SK-N-SH (cell line): ENCODE measurements around the gene PTBP2. TPM values are rescaled to one million over a fixed set of nuclear protein-coding genes. Genes with fewer than 3 reads are reported as not detected.

Source experiments
- CTCF ChIA-PET: fragments of 300-600, 350-600 bp; formaldehyde crosslinking; extraction: SDS; loops from one replicate; lab custom pipeline; 2021; lab: Yijun Ruan, JAX
- POLR2A ChIA-PET: fragments of 350-600 bp; sonication (Branson Sonifier 250); formaldehyde crosslinking; extraction: SDS; loops from one replicate; lab custom pipeline; 2020; ENCODE audit warnings: antibody characterized with exemption, inconsistent platforms; lab: Yijun Ruan, JAX
- DNase-seq: peaks from one replicate; pipeline ENCODE4 v3.0.0; 2012
- H2AFZ ChIP-seq: fragments of 200-600 bp; sonication (generic); 2 replicates; pipeline ENCODE4 v1.8.1; 2016; ENCODE audit warnings: antibody characterized with exemption, mild to moderate bottlenecking, low read depth
- H3F3A ChIP-seq: fragments of 200-600 bp; sonication (generic); replicated peaks from 2 replicates; pipeline ENCODE3; 2016; ENCODE audit warnings: antibody characterized with exemption, mild to moderate bottlenecking; ENCODE audit not compliant: insufficient read depth
- H3K27ac ChIP-seq, 2 experiments: fragments of 200-500 bp in 1 of 2; fragments of 200-600 bp in 1 of 2; sonication (Bioruptor generic) in 1 of 2; sonication (generic), shearing (Covaris generic) in 1 of 2; 2 replicates each; pipeline versions ENCODE4 v1.5.1 to v1.6.1; 2014 to 2016; ENCODE audit warnings: low read depth in 2 of 2, inconsistent platforms in 1 of 2, low read length in 1 of 2, mild to moderate bottlenecking in 1 of 2, mixed read lengths in 1 of 2
- H3K27me3 ChIP-seq: fragments of 200-600 bp; sonication (generic), shearing (Covaris generic); 2 replicates; pipeline ENCODE4 v1.6.1; 2016; ENCODE audit warnings: mixed run types; ENCODE audit not compliant: insufficient read depth
- H3K36me3 ChIP-seq, 2 experiments: fragments of 200-500 bp in 1 of 2; fragments of 200-600 bp in 1 of 2; sonication (Bioruptor generic) in 1 of 2; sonication (generic) in 1 of 2; replicated peaks in 1 of 2; 2 replicates each; pipeline versions ENCODE3 to v1.5.1; 2014 to 2016; ENCODE audit warnings: low read length in 1 of 2, mild to moderate bottlenecking in 1 of 2; ENCODE audit not compliant: insufficient read depth in 2 of 2, control insufficient read depth in 1 of 2
- H3K4me1 ChIP-seq, 2 experiments: fragments of 200-500 bp in 1 of 2; fragments of 200-600 bp in 1 of 2; sonication (Bioruptor generic) in 1 of 2; sonication (generic), shearing (Covaris generic) in 1 of 2; 2 replicates each; pipeline versions ENCODE4 v1.5.1 to v1.6.1; 2014 to 2016; ENCODE audit warnings: low read depth in 1 of 2, low read length in 1 of 2, mixed run types in 1 of 2; ENCODE audit not compliant: insufficient read depth in 2 of 2, control insufficient read depth in 1 of 2
- H3K4me2 ChIP-seq: fragments of 200-600 bp; sonication (generic), shearing (Covaris generic); 2 replicates; pipeline ENCODE4 v1.6.1; 2017; ENCODE audit warnings: mixed run types
- H3K4me3 ChIP-seq, 2 experiments: fragments of 200-500 bp in 1 of 2; fragments of 200-600 bp in 1 of 2; sonication (Bioruptor generic) in 1 of 2; sonication (generic), shearing (Covaris generic) in 1 of 2; 2 replicates each; pipeline versions ENCODE4 v1.5.1 to v1.8.1; 2014 to 2016; ENCODE audit warnings: low read depth in 2 of 2, inconsistent platforms in 1 of 2, low read length in 1 of 2, mild to moderate bottlenecking in 1 of 2, mixed read lengths in 1 of 2, moderate library complexity in 1 of 2
- H3K79me2 ChIP-seq: fragments of 200-600 bp; sonication (generic); 2 replicates; pipeline ENCODE4 v1.8.1; 2017; ENCODE audit warnings: mild to moderate bottlenecking; ENCODE audit not compliant: insufficient read depth
- H3K9ac ChIP-seq: fragments of 200-600 bp; sonication (generic); 2 replicates; pipeline ENCODE4 v1.6.1; 2017; ENCODE audit warnings: mixed run types
- H3K9me2 ChIP-seq: fragments of 200-600 bp; sonication (generic); 2 replicates; pipeline ENCODE4 v1.6.1; 2017; ENCODE audit warnings: mixed run types
- H3K9me3 ChIP-seq: fragments of 200-600 bp; sonication (generic); 2 replicates; pipeline ENCODE4 v1.6.1; 2017; ENCODE audit warnings: mixed run types, mild to moderate bottlenecking, moderate library complexity
- H4K20me1 ChIP-seq: fragments of 200-600 bp; sonication (generic); 2 replicates; pipeline ENCODE4 v1.6.1; 2017; ENCODE audit warnings: mild to moderate bottlenecking, mixed run types; ENCODE audit not compliant: insufficient read depth
- ELF1 ChIP-seq: IDR thresholded peaks from 2 replicates; pipeline ENCODE4 v1.4.0; 2012
- FOSL2 ChIP-seq: IDR thresholded peaks from 2 replicates; pipeline ENCODE4 v1.4.0; 2012; ENCODE audit warnings: low read depth, mild to moderate bottlenecking, moderate library complexity, borderline replicate concordance
- FOXJ3 ChIP-seq: sonication (generic); formaldehyde crosslinking; IDR thresholded peaks from 2 replicates; pipeline ENCODE4 v1.5.1; 2020; ENCODE audit warnings: mild to moderate bottlenecking, missing genetic modification reagents
- JUND ChIP-seq: IDR thresholded peaks from 2 replicates; pipeline ENCODE4 v1.4.0; 2012
- MEF2A ChIP-seq: IDR thresholded peaks from 2 replicates; pipeline ENCODE4 v1.4.0; 2012; ENCODE audit warnings: low read depth, borderline replicate concordance
- NFIC ChIP-seq: IDR thresholded peaks from 2 replicates; pipeline ENCODE4 v1.4.0; 2012; ENCODE audit warnings: borderline replicate concordance
- NRF1 ChIP-seq: IDR thresholded peaks from 2 replicates; pipeline ENCODE4 v1.6.1; 2012; ENCODE audit warnings: low read depth, mild to moderate bottlenecking, low read length
- POLR2AphosphoS5 ChIP-seq: IDR thresholded peaks from 2 replicates; pipeline ENCODE4 v1.6.1; 2012; ENCODE audit warnings: low read depth, low read length
- RAD21 ChIP-seq: IDR thresholded peaks from 2 replicates; pipeline ENCODE4 v1.6.1; 2012; ENCODE audit warnings: mild to moderate bottlenecking, low read length
- RCOR1 ChIP-seq: fragments of 150-350 bp; IDR thresholded peaks from 2 replicates; pipeline ENCODE4 v1.6.1; 2017; ENCODE audit warnings: antibody characterized with exemption, low read length
- RFX5 ChIP-seq: IDR thresholded peaks from 2 replicates; pipeline ENCODE4 v1.6.1; 2012; ENCODE audit warnings: mild to moderate bottlenecking, improper control_type of control experiment, low read length
- RXRA ChIP-seq: IDR thresholded peaks from 2 replicates; pipeline ENCODE4 v1.4.0; 2012; ENCODE audit warnings: low read depth, mild to moderate bottlenecking, borderline replicate concordance
- SIN3A ChIP-seq: IDR thresholded peaks from 2 replicates; pipeline ENCODE4 v1.6.1; 2012; ENCODE audit warnings: low read depth, mild to moderate bottlenecking, low read length, moderate library complexity, borderline replicate concordance
- YY1 ChIP-seq: IDR thresholded peaks from 2 replicates; pipeline ENCODE4 v1.4.0; 2012; ENCODE audit warnings: low read depth, mild to moderate bottlenecking
- WGBS: methylation state at CpG from one replicate; pipeline ENCODE4 v1.1.6; 2017; ENCODE audit warnings: low lambda C conversion rate; 5-methylcytosine and 5-hydroxymethylcytosine counted together
- polyA plus RNA-seq, 3 experiments: library from polyadenylated mRNA; depleted of rRNA; stranded (reverse); fragments of >200 nt; gene quantifications; 2 replicates each; pipeline ENCODE4 v1.2.3, GENCODE V29; 2012
- TF ChIP-seq, protein P1 (sequence below): IDR thresholded peaks from 2 replicates; pipeline ENCODE4 v1.6.1; 2012; ENCODE audit warnings: mild to moderate bottlenecking, low read depth, low read length, moderate library complexity
- TF ChIP-seq, protein P2 (sequence below): IDR thresholded peaks from 2 replicates; pipeline ENCODE4 v1.4.0; 2012; ENCODE audit warnings: low read depth
- TF ChIP-seq, protein P3 (sequence below): fragments of 150-350 bp; IDR thresholded peaks from 2 replicates; pipeline ENCODE4 v1.6.1; 2017; ENCODE audit warnings: antibody characterized with exemption, low read length, low read depth, borderline replicate concordance
- TF ChIP-seq, protein P4 (sequence below): IDR thresholded peaks from 2 replicates; pipeline ENCODE4 v1.4.0; 2012; ENCODE audit warnings: low read depth, borderline replicate concordance

Gene PTBP2
- polyA plus RNA-seq, 1 of the 3 experiments (the other 2 are of a cell fraction), result 7.3 TPM

DNA sequence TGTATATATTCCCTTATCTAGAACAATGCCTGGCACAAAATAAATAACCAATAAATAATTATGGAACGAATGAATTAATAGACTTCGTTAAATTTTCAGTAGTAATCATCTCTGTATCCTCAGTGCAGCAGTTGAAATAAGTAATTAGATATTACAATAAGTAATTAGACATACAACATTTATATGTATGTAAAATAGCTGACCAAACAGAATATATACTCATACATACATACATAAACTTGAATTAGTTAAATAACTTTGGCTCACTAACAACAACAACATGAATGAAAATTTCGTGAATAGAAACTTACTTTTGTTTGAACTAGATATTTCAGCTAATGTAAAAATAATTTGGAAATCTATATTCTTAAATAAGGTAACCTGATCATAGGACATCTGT is 14.6 kb upstream of the PTBP2 start:
- POLR2A ChIA-PET, result no interaction called here
- Histone ChIP-seq H3K27ac (no peak overlapping the region), H2AFZ (no peak overlapping the region), H3K79me2 (no peaks in the 10 kb centered on the region), H3K27me3 (no peaks in the 10 kb centered on the region), H3K4me3 (no peak overlapping the region), H3K9me3 (no peaks in the 10 kb centered on the region), H4K20me1 (no peaks in the 10 kb centered on the region), H3K9ac (no peak overlapping the region), H3K9me2 (no peaks in the 10 kb centered on the region), H3F3A (no peaks in the 10 kb centered on the region), H3K4me1 (no peaks in the 10 kb centered on the region), H3K36me3 (no peaks in the 10 kb centered on the region), H3K4me2 (no peak overlapping the region)
- TF ChIP-seq POLR2AphosphoS5 (no peak), NFIC (no peak), MEF2A (no peak), RFX5 (no peak), RAD21 (no peak), JUND (no peak), RXRA (no peak), FOXJ3 (CRISPR knock-in tag) (no peak), RCOR1 (no peak), NRF1 (no peak), YY1 (no peak), FOSL2 (no peak), SIN3A (no peak), ELF1 (no peak)
- TF ChIP-seq, protein P1, sequence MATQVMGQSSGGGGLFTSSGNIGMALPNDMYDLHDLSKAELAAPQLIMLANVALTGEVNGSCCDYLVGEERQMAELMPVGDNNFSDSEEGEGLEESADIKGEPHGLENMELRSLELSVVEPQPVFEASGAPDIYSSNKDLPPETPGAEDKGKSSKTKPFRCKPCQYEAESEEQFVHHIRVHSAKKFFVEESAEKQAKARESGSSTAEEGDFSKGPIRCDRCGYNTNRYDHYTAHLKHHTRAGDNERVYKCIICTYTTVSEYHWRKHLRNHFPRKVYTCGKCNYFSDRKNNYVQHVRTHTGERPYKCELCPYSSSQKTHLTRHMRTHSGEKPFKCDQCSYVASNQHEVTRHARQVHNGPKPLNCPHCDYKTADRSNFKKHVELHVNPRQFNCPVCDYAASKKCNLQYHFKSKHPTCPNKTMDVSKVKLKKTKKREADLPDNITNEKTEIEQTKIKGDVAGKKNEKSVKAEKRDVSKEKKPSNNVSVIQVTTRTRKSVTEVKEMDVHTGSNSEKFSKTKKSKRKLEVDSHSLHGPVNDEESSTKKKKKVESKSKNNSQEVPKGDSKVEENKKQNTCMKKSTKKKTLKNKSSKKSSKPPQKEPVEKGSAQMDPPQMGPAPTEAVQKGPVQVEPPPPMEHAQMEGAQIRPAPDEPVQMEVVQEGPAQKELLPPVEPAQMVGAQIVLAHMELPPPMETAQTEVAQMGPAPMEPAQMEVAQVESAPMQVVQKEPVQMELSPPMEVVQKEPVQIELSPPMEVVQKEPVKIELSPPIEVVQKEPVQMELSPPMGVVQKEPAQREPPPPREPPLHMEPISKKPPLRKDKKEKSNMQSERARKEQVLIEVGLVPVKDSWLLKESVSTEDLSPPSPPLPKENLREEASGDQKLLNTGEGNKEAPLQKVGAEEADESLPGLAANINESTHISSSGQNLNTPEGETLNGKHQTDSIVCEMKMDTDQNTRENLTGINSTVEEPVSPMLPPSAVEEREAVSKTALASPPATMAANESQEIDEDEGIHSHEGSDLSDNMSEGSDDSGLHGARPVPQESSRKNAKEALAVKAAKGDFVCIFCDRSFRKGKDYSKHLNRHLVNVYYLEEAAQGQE, result no peak
- TF ChIP-seq, protein P2, sequence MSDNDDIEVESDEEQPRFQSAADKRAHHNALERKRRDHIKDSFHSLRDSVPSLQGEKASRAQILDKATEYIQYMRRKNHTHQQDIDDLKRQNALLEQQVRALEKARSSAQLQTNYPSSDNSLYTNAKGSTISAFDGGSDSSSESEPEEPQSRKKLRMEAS, result no peak
- TF ChIP-seq, protein P3, sequence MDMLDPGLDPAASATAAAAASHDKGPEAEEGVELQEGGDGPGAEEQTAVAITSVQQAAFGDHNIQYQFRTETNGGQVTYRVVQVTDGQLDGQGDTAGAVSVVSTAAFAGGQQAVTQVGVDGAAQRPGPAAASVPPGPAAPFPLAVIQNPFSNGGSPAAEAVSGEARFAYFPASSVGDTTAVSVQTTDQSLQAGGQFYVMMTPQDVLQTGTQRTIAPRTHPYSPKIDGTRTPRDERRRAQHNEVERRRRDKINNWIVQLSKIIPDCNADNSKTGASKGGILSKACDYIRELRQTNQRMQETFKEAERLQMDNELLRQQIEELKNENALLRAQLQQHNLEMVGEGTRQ, result no peak
- TF ChIP-seq, protein P4, sequence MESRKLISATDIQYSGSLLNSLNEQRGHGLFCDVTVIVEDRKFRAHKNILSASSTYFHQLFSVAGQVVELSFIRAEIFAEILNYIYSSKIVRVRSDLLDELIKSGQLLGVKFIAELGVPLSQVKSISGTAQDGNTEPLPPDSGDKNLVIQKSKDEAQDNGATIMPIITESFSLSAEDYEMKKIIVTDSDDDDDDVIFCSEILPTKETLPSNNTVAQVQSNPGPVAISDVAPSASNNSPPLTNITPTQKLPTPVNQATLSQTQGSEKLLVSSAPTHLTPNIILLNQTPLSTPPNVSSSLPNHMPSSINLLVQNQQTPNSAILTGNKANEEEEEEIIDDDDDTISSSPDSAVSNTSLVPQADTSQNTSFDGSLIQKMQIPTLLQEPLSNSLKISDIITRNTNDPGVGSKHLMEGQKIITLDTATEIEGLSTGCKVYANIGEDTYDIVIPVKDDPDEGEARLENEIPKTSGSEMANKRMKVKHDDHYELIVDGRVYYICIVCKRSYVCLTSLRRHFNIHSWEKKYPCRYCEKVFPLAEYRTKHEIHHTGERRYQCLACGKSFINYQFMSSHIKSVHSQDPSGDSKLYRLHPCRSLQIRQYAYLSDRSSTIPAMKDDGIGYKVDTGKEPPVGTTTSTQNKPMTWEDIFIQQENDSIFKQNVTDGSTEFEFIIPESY, result no peak
- no peak for DNase-seq
- WGBS, result 41% methylated on average over 3 of the region's 3 CpGs
- CTCF ChIA-PET, result interaction anchor here (0.8 kb wide), 1 partner anchor 9 kb away, joined by 3 read pairs; no protein-coding TSS in a partner anchor
